Colonic mucosa (tissue), 4 donors: ENCODE results near the gene COL6A2. TPM values are rescaled to one million over a fixed set of nuclear protein-coding genes. Genes with fewer than 3 reads are reported as not detected.
A peak's percentile ranks its signal among the peaks of the same experiment; 100 is the strongest.
"Not testable (repeated sequence)": the region's sequence is repeated elsewhere in the genome, so short reads cannot be mapped to it uniquely, and the experiment has no call there.

ENCODE experiments used
- DNase-seq: peaks from one replicate; pipeline ENCODE4 v3.0.0-alpha.2; 2020
- H3K27ac ChIP-seq: fragments of 200-600 bp; one replicate; pipeline ENCODE4 v1.8.0; 2021
- H3K27me3 ChIP-seq: fragments of 200-600 bp; one replicate; pipeline ENCODE4 v1.8.0; 2021
- H3K36me3 ChIP-seq: fragments of 200-600 bp; one replicate; pipeline ENCODE4 v1.8.0; 2021
- H3K4me1 ChIP-seq: fragments of 200-600 bp; one replicate; pipeline ENCODE4 v1.8.0; 2021; ENCODE audit warnings: mild to moderate bottlenecking
- H3K4me3 ChIP-seq: fragments of 200-600 bp; one replicate; pipeline ENCODE4 v1.8.0; 2021
- H3K9ac ChIP-seq, 2 donors: one replicate each; pipeline ENCODE4 v1.7.0; 2013; ENCODE audit warnings: control low read depth in 2 of 2, low read depth in 2 of 2, low read length in 2 of 2
- H3K9me3 ChIP-seq: fragments of 200-600 bp; one replicate; pipeline ENCODE4 v1.8.0; 2021
- CTCF ChIP-seq: fragments of 200-600 bp; IDR thresholded peaks from one replicate; pipeline ENCODE4 v1.8.0; 2022; ENCODE audit warnings: antibody characterized with exemption, mild to moderate bottlenecking
- intact Hi-C: fragments of 100-400 bp; cut with DNase I; formaldehyde crosslinking; loops from one replicate; pipeline ENCODE4 v1.14.1; 2022
- total RNA-seq, 2 donors: library from RNA; stranded (reverse); fragmentation: NEBNext Ultra II Directional in 1 of 2; extraction: Animal tissue kit (Norgen Biotek cat#: 25700) in 1 of 2; gene quantifications; one replicate each; pipeline ENCODE4 v1.2.1, GENCODE V29; 2021
- donor health status: healthy.
- donor health status: DM: no; HTN: no; CAD: no.
- donor health status: DM: no; HTN: no; CAD: no.

COL6A2 gene
- total RNA-seq, 2 donors from 2014 or later, result 55.7 to 190 TPM

- Histone ChIP-seq H3K4me3 (no peak overlapping the region), H3K9ac (no peak overlapping the region), H3K27me3 (no peaks in the 10 kb centered on the region), H3K9me3 (no peaks in the 10 kb centered on the region), H3K4me1 (no peaks in the 10 kb centered on the region), H3K27ac (no peak overlapping the region), H3K36me3 (no peaks in the 10 kb centered on the region)
- DNase-seq, result no peak
- intact Hi-C loops, result no loop called here
- TF ChIP-seq CTCF, result no peak
Observed at GRCh38 chr21:46145159-46145839, 47.4 kb downstream of the COL6A2 start.

GRCh38 chr21:46145840-46146691, 48.2 kb downstream of the COL6A2 start:
- Histone ChIP-seq H3K4me3 (no peak overlapping the region), H3K27me3 (no peaks in the 10 kb centered on the region), H3K9me3 (no peaks in the 10 kb centered on the region), H3K36me3 (no peaks in the 10 kb centered on the region), H3K27ac (no peak overlapping the region), H3K9ac (no peak overlapping the region), H3K4me1 (no peaks in the 10 kb centered on the region)
- TF ChIP-seq CTCF, result no peak
- intact Hi-C loops, result no loop called here
- no peak for DNase-seq

GRCh38 chr21:46146856-46147255, 48.9 kb downstream of the COL6A2 start:
- no peak overlapping the region for H3K27ac ChIP-seq
- DNase-seq, result no peak
- H3K36me3 ChIP-seq, result no peaks in the 10 kb centered on the region
- H3K9me3 ChIP-seq, result no peaks in the 10 kb centered on the region
- no peaks in the 10 kb centered on the region for H3K4me1 ChIP-seq
- intact Hi-C loops, result no loop called here
- no peaks in the 10 kb centered on the region for H3K27me3 ChIP-seq
- TF ChIP-seq CTCF, result no peak
- no peak overlapping the region for H3K4me3 ChIP-seq
- H3K9ac ChIP-seq, result no peak overlapping the region

GRCh38 chr21:46147429-46147828, 49.5 kb downstream of the COL6A2 start:
- H3K9ac ChIP-seq, intact Hi-C loops, H3K9me3 ChIP-seq, H3K4me1 ChIP-seq, H3K27ac ChIP-seq, H3K36me3 ChIP-seq, H3K4me3 ChIP-seq, H3K27me3 ChIP-seq: not testable (repeated sequence)
- peak; percentile 38 for TF ChIP-seq CTCF
- DNase-seq, result peak; percentile 55

DNA sequence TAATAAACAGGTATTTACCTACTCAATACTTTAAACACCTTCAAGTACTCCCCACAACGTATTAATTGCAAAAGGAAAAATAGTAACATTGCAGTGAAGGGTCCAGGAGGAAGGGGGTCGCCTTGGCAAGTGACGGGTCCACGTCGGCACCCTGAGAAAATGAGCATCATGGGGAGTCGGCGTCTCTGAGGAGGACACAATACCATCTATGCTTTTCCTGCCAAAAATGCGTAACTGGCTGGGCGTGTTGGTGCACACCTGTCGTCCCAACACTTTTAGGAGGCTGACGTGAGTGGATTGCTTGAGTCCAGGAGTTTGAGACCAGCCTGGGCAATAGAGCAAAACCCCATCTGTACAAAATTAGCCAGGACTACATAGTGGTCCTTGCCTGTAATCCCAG, 50.2 kb downstream of the COL6A2 start:
- H3K4me3 ChIP-seq, result no peak overlapping the region
- H3K9me3 ChIP-seq, result no peaks in the 10 kb centered on the region
- H3K27me3 ChIP-seq, result no peaks in the 10 kb centered on the region
- H3K9ac ChIP-seq, result no peak overlapping the region
- no peak for DNase-seq
- no peak for TF ChIP-seq CTCF
- no peak overlapping the region for H3K27ac ChIP-seq
- intact Hi-C loops, result no loop called here
- no peaks in the 10 kb centered on the region for H3K36me3 ChIP-seq
- no peaks in the 10 kb centered on the region for H3K4me1 ChIP-seq
